Body of pancreas (tissue), 4 donors: ENCODE data around the gene PRRT4. TPM values are rescaled to one million over a fixed set of nuclear protein-coding genes. Genes with fewer than 3 reads are reported as not detected.

Experiments
- ATAC-seq: fragments of 150-250 bp; one replicate; pipeline ENCODE4 v1.9.1; 2016
- DNase-seq, 4 donors: peaks; one replicate each; pipeline ENCODE4 v3.0.0-alpha.2; 2019
- H3K27ac ChIP-seq, 4 donors: fragments of 200-600 bp; sonication (generic); 1 replicate in 3 of 4; 2 replicates in 1 of 4; pipeline versions ENCODE4 v1.5.1 to v1.6.1; 2016 to 2019; ENCODE audit warnings: mild to moderate bottlenecking in 1 of 4, mixed read lengths in 1 of 4, moderate library complexity in 1 of 4
- H3K27me3 ChIP-seq, 2 donors: fragments of 200-600 bp; sonication (generic); one replicate each; pipeline ENCODE4 v1.6.0; 2016; ENCODE audit warnings: mild to moderate bottlenecking in 1 of 2
- H3K36me3 ChIP-seq, 2 donors: fragments of 200-600 bp; sonication (generic); replicated peaks in 1 of 2; 2 replicates each; pipeline ENCODE4 v1.5.1; 2016; ENCODE audit warnings: low read depth in 2 of 2; ENCODE audit not compliant: insufficient read depth in 1 of 2
- H3K4me1 ChIP-seq: fragments of 200-600 bp; sonication (generic); one replicate; pipeline ENCODE4 v1.6.0; 2016
- H3K4me3 ChIP-seq, 2 donors: fragments of 200-600 bp; sonication (generic); 1 replicate in 1 of 2; 2 replicates in 1 of 2; pipeline ENCODE4 v1.5.1; 2016 to 2019
- H3K9me3 ChIP-seq, 3 donors: fragments of 200-600 bp; sonication (generic); 1 replicate in 2 of 3; 2 replicates in 1 of 3; pipeline ENCODE4 v1.5.1; 2016
- POLR2A ChIP-seq, 3 donors: fragments of 450-650 bp; IDR thresholded peaks; one replicate each; pipeline ENCODE4 v1.6.1; 2016; ENCODE audit warnings: antibody characterized with exemption in 3 of 3, mild to moderate bottlenecking in 2 of 3
- WGBS, 2 donors: methylation state at CpG; one replicate each; pipeline ENCODE4 v1.1.5; 2017; 5-methylcytosine and 5-hydroxymethylcytosine counted together
- intact Hi-C: fragments of 100-400 bp; cut with DNase I; formaldehyde crosslinking; loops from one replicate; pipeline ENCODE4 v1.15.1; 2023
- total RNA-seq, 2 donors: library from RNA; depleted of rRNA; stranded (reverse); fragments of >200 nt; gene quantifications; one replicate each; pipeline ENCODE4 v1.1.0, GENCODE V29; 2016
- TF ChIP-seq, protein P1 (sequence below), 7 experiments: fragments of 450-650 bp in 4 of 7; fragments of 200-600 bp in 3 of 7; sonication (generic) in 3 of 7; IDR thresholded peaks; one replicate each; pipeline ENCODE4 v1.5.1; 2016 to 2019; ENCODE audit warnings: antibody characterized with exemption in 7 of 7

The PRRT4 gene
- total RNA-seq, 2 donors from 2014 or later = 7.6 TPM; not detected in 1

DNA sequence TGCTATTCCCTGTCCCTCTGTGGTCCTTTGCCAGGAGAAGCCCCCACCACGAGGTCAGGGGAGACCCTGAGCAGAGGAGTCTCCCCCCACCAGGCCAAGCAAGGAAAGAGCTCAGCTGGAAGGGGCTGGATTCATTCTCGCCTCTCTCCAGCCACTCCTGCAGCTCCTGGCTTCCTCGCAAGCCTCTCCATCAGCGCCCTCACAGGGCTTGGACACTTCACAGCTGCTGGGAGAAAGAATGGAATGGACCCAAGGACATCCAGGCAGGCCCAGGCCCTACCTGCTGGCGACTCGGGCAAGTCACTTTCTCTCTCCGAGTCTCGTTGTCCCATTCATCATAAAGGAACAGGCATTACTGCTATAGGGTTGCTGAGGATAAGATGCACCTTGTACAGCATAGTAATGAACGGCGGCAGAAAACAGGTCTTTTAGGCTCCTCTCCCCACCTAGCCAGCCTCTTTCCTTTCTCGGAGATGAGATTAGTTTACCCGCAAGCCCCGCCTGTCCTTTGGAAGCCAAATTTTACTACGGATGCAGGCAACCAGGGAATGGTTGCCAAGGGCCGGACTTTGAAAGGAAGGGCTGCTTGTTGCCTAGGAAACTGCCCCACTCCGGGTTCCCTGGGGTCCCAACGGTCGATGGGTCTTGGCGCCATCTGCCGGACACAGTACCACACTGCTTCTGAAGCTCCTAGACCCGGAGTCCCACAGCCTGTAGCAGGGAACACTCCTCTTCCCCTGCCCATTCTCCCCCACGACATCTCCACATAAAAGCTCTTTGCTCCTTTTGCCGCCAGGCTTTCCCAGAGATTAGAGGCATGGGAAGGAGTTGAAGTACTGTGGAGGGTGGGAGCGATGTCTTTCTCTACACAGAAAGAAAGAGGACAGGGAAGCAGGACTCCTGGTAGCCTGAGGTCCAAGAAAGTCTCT, 26.0 kb upstream of the PRRT4 start:
- H3K4me3 ChIP-seq = no peak overlapping the region
- peak; percentile 69 to 77 (median 73) for DNase-seq
- no peaks in the 10 kb centered on the region for H3K36me3 ChIP-seq
- H3K27ac ChIP-seq = no peak overlapping the region
- no peaks in the 10 kb centered on the region for H3K4me1 ChIP-seq
- intact Hi-C loops = loop anchor here (2.0 kb wide), 1 partner anchor 37 kb away; no protein-coding TSS in a partner anchor
- 18 to 23% methylated on average over 21 to 24 of the region's 24 CpGs for WGBS, 2 donors
- no peaks in the 10 kb centered on the region for H3K27me3 ChIP-seq
- no peak for TF ChIP-seq POLR2A (IDR thresholded peaks at IDR 0.05)
- TF ChIP-seq, protein P1, sequence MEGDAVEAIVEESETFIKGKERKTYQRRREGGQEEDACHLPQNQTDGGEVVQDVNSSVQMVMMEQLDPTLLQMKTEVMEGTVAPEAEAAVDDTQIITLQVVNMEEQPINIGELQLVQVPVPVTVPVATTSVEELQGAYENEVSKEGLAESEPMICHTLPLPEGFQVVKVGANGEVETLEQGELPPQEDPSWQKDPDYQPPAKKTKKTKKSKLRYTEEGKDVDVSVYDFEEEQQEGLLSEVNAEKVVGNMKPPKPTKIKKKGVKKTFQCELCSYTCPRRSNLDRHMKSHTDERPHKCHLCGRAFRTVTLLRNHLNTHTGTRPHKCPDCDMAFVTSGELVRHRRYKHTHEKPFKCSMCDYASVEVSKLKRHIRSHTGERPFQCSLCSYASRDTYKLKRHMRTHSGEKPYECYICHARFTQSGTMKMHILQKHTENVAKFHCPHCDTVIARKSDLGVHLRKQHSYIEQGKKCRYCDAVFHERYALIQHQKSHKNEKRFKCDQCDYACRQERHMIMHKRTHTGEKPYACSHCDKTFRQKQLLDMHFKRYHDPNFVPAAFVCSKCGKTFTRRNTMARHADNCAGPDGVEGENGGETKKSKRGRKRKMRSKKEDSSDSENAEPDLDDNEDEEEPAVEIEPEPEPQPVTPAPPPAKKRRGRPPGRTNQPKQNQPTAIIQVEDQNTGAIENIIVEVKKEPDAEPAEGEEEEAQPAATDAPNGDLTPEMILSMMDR (IDR thresholded peaks at IDR 0.05) = peak; percentile 54 to 86 (median 73)
- ATAC-seq = peak; percentile 79
- no peaks in the 10 kb centered on the region for H3K9me3 ChIP-seq

- Histone ChIP-seq H3K4me3 (no peak overlapping the region), H3K27me3 (no peaks in the 10 kb centered on the region), H3K36me3 (no peaks in the 10 kb centered on the region), H3K4me1 (no peaks in the 10 kb centered on the region), H3K9me3 (no peaks in the 10 kb centered on the region), H3K27ac (no peak overlapping the region)
- WGBS, 2 donors = 85 to 91% methylated on average over 4 of the region's 4 CpGs
- intact Hi-C loops = no loop called here
- ATAC-seq (no peak), DNase-seq (no peak)
- TF ChIP-seq, protein P1 (IDR thresholded peaks at IDR 0.05) = no peak
- no peak for TF ChIP-seq POLR2A (IDR thresholded peaks at IDR 0.05)
Measured at GRCh38 chr7:128385988-128386925, 24.8 kb upstream of the PRRT4 start.

DNA sequence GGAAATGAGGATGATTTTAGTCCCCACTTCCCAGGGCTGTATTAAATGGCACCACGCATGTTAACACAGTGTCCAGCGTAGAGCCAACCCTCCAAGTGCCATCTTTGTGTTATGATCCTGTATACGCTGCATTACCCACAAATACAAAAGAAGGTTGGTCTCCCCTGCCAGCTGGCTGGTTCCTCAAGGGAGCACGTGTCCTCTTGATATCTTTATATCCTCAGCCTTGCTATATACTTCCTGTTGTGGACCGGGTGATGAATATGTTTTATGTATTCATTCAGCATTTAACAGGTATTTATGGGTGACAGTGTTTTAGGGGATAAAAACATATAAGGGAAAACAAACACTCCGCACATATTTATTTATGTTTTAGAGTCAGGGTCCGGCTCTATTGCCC, 23.2 kb upstream of the PRRT4 start:
- WGBS, 2 donors = 72 to 76% methylated on average over 7 of the region's 7 CpGs
- H3K4me1 ChIP-seq = no peaks in the 10 kb centered on the region
- H3K36me3 ChIP-seq = no peaks in the 10 kb centered on the region
- no peaks in the 10 kb centered on the region for H3K27me3 ChIP-seq
- no peak for TF ChIP-seq POLR2A (IDR thresholded peaks at IDR 0.05)
- TF ChIP-seq, protein P1 (IDR thresholded peaks at IDR 0.05) = no peak
- H3K27ac ChIP-seq = no peak overlapping the region
- intact Hi-C loops = no loop called here
- no peaks in the 10 kb centered on the region for H3K9me3 ChIP-seq
- no peak for DNase-seq
- H3K4me3 ChIP-seq = no peak overlapping the region
- ATAC-seq = no peak

GRCh38 chr7:128383776-128384175, 22.3 kb upstream of the PRRT4 start:
- H3K36me3 ChIP-seq = no peaks in the 10 kb centered on the region
- H3K27ac ChIP-seq = no peak overlapping the region
- no peaks in the 10 kb centered on the region for H3K4me1 ChIP-seq
- H3K4me3 ChIP-seq = no peak overlapping the region
- DNase-seq = no peak
- intact Hi-C loops = no loop called here
- TF ChIP-seq, protein P1 (IDR thresholded peaks at IDR 0.05) = no peak
- no peak for TF ChIP-seq POLR2A (IDR thresholded peaks at IDR 0.05)
- H3K27me3 ChIP-seq = no peaks in the 10 kb centered on the region
- ATAC-seq = no peak
- 57 to 81% methylated on average over 3 of the region's 3 CpGs for WGBS, 2 donors
- no peaks in the 10 kb centered on the region for H3K9me3 ChIP-seq
